ENCODE data around the gene POU2F1. TPM values are rescaled to one million over a fixed set of nuclear protein-coding genes. Genes with fewer than 3 reads are reported as not detected.

Gene POU2F1
- total RNA-seq, 2 experiments from 2014 or later: 18.7 to 52.3 TPM

DNA sequence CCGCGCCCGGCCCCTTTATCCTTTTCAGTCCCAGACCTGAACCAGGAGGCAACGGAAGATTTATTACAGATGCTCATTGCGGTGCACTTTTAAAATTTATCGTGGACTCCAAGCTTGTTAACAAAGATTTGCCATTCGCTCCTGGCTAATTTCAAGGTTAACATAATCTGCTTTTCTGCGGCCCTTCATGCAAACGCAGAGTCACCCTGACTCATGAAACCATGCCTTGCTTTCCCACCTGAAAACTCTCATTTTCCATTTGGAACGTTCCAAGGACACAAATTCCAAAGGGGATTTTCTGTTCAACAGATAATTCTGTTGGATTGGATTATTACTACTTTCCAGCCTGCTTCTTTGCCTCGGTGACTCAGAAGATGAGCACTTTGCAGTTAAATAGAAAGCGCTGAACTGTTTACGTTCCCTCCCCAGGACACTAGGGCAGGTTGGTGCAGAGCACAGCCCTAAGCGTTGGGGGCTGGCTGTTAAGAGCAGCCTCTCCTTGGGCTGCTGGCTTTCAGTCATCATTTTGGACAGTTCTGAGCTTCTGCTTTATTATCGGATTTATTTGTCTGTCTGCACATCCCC lies 246.5 kb downstream of the POU2F1 start:
- CTCF ChIA-PET (ENCODE audit: unreplicated experiment): no interaction called here
- no TSS peak for BruUV-seq (replicated peaks)

GRCh38 chr1:167467752-167468151 lies 247.1 kb downstream of the POU2F1 start:
- no peaks in the 10 kb centered on the region for H3K36me3 ChIP-seq (ENCODE audit: insufficient read depth, low read length)
- intact Hi-C loops (cut with micrococcal nuclease; ENCODE audit: unreplicated experiment): no loop called here
- H3K9me3 ChIP-seq (ENCODE audit: low read length): no peaks in the 10 kb centered on the region
- ChIA-PET CTCF (ENCODE audit: unreplicated experiment) (no interaction called here), POLR2A (interaction anchor here (0.6 to 2.8 kb wide), 5 partner anchors 9 to 50 kb away, joined by 3 to 11 read pairs (median 8); no protein-coding TSS in a partner anchor)
- DNase-seq (ENCODE audit: low spot score): no peak
- TF ChIP-seq EZH2phosphoT487 (IDR thresholded peaks at IDR 0.05; ENCODE audit: borderline replicate concordance, low read depth, low read length) (no peak), CTCF (conservative IDR thresholded peaks at IDR 0.05; ENCODE audit: low read length) (no peak)
- no TSS peak for BruUV-seq (replicated peaks)
- no peaks in the 10 kb centered on the region for H4K20me1 ChIP-seq (ENCODE audit: insufficient read depth, low read length)
- H2AFZ ChIP-seq (ENCODE audit: low read length): no peak overlapping the region
- H3K4me2 ChIP-seq (ENCODE audit: low read length): no peak overlapping the region
- H3K9me2 ChIP-seq (ENCODE audit: insufficient read depth, low read length): no peaks in the 10 kb centered on the region
- no peaks in the 10 kb centered on the region for H3K4me1 ChIP-seq (ENCODE audit: insufficient read depth, low read length, poor library complexity, severe bottlenecking)
- H3K4me3 ChIP-seq (ENCODE audit: low read depth, low read length, poor library complexity, severe bottlenecking): no peak overlapping the region
- no peak overlapping the region for H3K27ac ChIP-seq (ENCODE audit: low read depth, low read length, poor library complexity, severe bottlenecking)
- H3K79me2 ChIP-seq (ENCODE audit: insufficient read depth, low read depth, low read length): no peaks in the 10 kb centered on the region

More for the DNA sequence above, 246.5 kb downstream of the POU2F1 start:
- no peak for DNase-seq (ENCODE audit: low spot score)
- H3K27ac ChIP-seq (ENCODE audit: low read depth, low read length, poor library complexity, severe bottlenecking): no peak overlapping the region
- no peaks in the 10 kb centered on the region for H3K9me3 ChIP-seq (ENCODE audit: low read length)
- no peak overlapping the region for H3K4me3 ChIP-seq (ENCODE audit: low read depth, low read length, poor library complexity, severe bottlenecking)
- no peaks in the 10 kb centered on the region for H3K79me2 ChIP-seq (ENCODE audit: insufficient read depth, low read depth, low read length)
- H2AFZ ChIP-seq (ENCODE audit: low read length): no peak overlapping the region
- intact Hi-C loops (cut with micrococcal nuclease; ENCODE audit: unreplicated experiment): no loop called here
- no peak for TF ChIP-seq EZH2phosphoT487 (IDR thresholded peaks at IDR 0.05; ENCODE audit: borderline replicate concordance, low read depth, low read length)
- no peak for TF ChIP-seq CTCF (conservative IDR thresholded peaks at IDR 0.05; ENCODE audit: low read length)
- no peaks in the 10 kb centered on the region for H4K20me1 ChIP-seq (ENCODE audit: insufficient read depth, low read length)
- H3K9me2 ChIP-seq (ENCODE audit: insufficient read depth, low read length): no peaks in the 10 kb centered on the region
- H3K4me1 ChIP-seq (ENCODE audit: insufficient read depth, low read length, poor library complexity, severe bottlenecking): no peaks in the 10 kb centered on the region
- POLR2A ChIA-PET: interaction anchor here (1.1 to 2.8 kb wide), 4 partner anchors 10 to 33 kb away, joined by 4 to 11 read pairs (median 9); no protein-coding TSS in a partner anchor
- H3K36me3 ChIP-seq (ENCODE audit: insufficient read depth, low read length): no peaks in the 10 kb centered on the region
- H3K4me2 ChIP-seq (ENCODE audit: low read length): no peak overlapping the region

- Histone ChIP-seq H3K27ac (ENCODE audit: low read depth, low read length, poor library complexity, severe bottlenecking) (no peak overlapping the region), H3K9me2 (ENCODE audit: insufficient read depth, low read length) (no peaks in the 10 kb centered on the region), H3K9me3 (ENCODE audit: low read length) (no peaks in the 10 kb centered on the region), H3K4me2 (ENCODE audit: low read length) (no peak overlapping the region), H3K4me1 (ENCODE audit: insufficient read depth, low read length, poor library complexity, severe bottlenecking) (peaks cover 13% of the 10 kb centered on the region), H2AFZ (ENCODE audit: low read length) (no peak overlapping the region), H3K4me3 (ENCODE audit: low read depth, low read length, poor library complexity, severe bottlenecking) (no peak overlapping the region), H3K36me3 (ENCODE audit: insufficient read depth, low read length) (no peaks in the 10 kb centered on the region), H4K20me1 (ENCODE audit: insufficient read depth, low read length) (no peaks in the 10 kb centered on the region), H3K79me2 (ENCODE audit: insufficient read depth, low read depth, low read length) (no peaks in the 10 kb centered on the region)
- BruUV-seq (replicated peaks): no TSS peak
- TF ChIP-seq EZH2phosphoT487 (IDR thresholded peaks at IDR 0.05; ENCODE audit: borderline replicate concordance, low read depth, low read length) (no peak), CTCF (conservative IDR thresholded peaks at IDR 0.05; ENCODE audit: low read length) (no peak)
- no peak for DNase-seq (ENCODE audit: low spot score)
- ChIA-PET POLR2A (interaction anchor here (0.7 to 2.1 kb wide), 5 partner anchors 8 to 201 kb away, joined by 3 to 10 read pairs (median 7); no protein-coding TSS in a partner anchor), CTCF (ENCODE audit: unreplicated experiment) (no interaction called here)
- intact Hi-C loops (cut with micrococcal nuclease; ENCODE audit: unreplicated experiment): no loop called here
These were observed 248.7 kb downstream of the POU2F1 start for GRCh38 chr1:167469280-167469965.
